Midbrain (tissue), 1 donor: ENCODE results near the gene DEFB124.
"Not testable (repeated sequence)": the region's sequence is repeated elsewhere in the genome, so short reads cannot be mapped to it uniquely, and the experiment has no call there.

Source experiments
- DNase-seq: peaks from one replicate; lab custom pipeline; 2025; lab: John Stamatoyannopoulos, UW

DEFB124 gene

GRCh38 chr20:31474758-31475427 lies at the start of gene DEFB124, which contains the start of gene REM1:
Gene DEFB124, minus strand, starts transcription at chr20:31475127. Its CDS starts 2,114 bp downstream, at chr20:31473013.
Gene REM1, plus strand, starts transcription at chr20:31475288. Its CDS starts 1,158 bp downstream, at chr20:31476446.
- no peak for DNase-seq

GRCh38 chr20:31523361-31524283 lies 48.7 kb upstream of the DEFB124 start:
- DNase-seq: peak; percentile 29

GRCh38 chr20:31522731-31523130 lies 47.8 kb upstream of the DEFB124 start:
- DNase-seq: no peak

- DNase-seq: not testable (repeated sequence)
Measured at GRCh38 chr20:31521267-31521666, 46.3 kb upstream of the DEFB124 start.

- DNase-seq: no peak
Measured at GRCh38 chr20:31517373-31517772, 42.4 kb upstream of the DEFB124 start.

- DNase-seq: no peak
Measured at GRCh38 chr20:31516651-31517050, 41.7 kb upstream of the DEFB124 start.

- no peak for DNase-seq
Measured at GRCh38 chr20:31516166-31516565, 41.2 kb upstream of the DEFB124 start.

GRCh38 chr20:31515775-31516107 lies 40.8 kb upstream of the DEFB124 start:
- no peak for DNase-seq

GRCh38 chr20:31515072-31515774 lies 40.3 kb upstream of the DEFB124 start:
- no peak for DNase-seq

- peak; percentile 94 for DNase-seq
Measured at GRCh38 chr20:31514154-31515071, 39.5 kb upstream of the DEFB124 start, which contains the start of gene HM13. Gene HM13, plus strand, starts transcription at chr20:31514442. Its CDS starts 110 bp downstream, at chr20:31514552.

- DNase-seq: no peak
Measured at GRCh38 chr20:31508517-31509244, 33.8 kb upstream of the DEFB124 start.

GRCh38 chr20:31505903-31506302 lies 31.0 kb upstream of the DEFB124 start:
- no peak for DNase-seq

GRCh38 chr20:31502884-31503673 lies 28.2 kb upstream of the DEFB124 start:
- peak; percentile 84 for DNase-seq

GRCh38 chr20:31500527-31500926 lies 25.6 kb upstream of the DEFB124 start:
- no peak for DNase-seq

- DNase-seq: no peak
Measured at GRCh38 chr20:31497838-31498540, 23.1 kb upstream of the DEFB124 start.

GRCh38 chr20:31496761-31497295 lies 21.9 kb upstream of the DEFB124 start:
- no peak for DNase-seq

GRCh38 chr20:31494131-31494530 lies 19.2 kb upstream of the DEFB124 start:
- no peak for DNase-seq

- no peak for DNase-seq
Measured at GRCh38 chr20:31490752-31491151, 15.8 kb upstream of the DEFB124 start.

GRCh38 chr20:31489152-31489551 lies 14.2 kb upstream of the DEFB124 start:
- no peak for DNase-seq
